ENCODE measurements around the gene PHACTR3.
A peak's percentile ranks its signal among the peaks of the same experiment; 100 is the strongest.
"Not testable (repeated sequence)": the region's sequence is repeated elsewhere in the genome, so short reads cannot be mapped to it uniquely, and the experiment has no call there.

The PHACTR3 gene

GRCh38 chr20:59603781-59604541, at the start of gene PHACTR3:
Gene PHACTR3, plus strand, starts transcription at chr20:59604540. Its CDS starts 475 bp downstream, at chr20:59605015.
- no peak for DNase-seq

DNA sequence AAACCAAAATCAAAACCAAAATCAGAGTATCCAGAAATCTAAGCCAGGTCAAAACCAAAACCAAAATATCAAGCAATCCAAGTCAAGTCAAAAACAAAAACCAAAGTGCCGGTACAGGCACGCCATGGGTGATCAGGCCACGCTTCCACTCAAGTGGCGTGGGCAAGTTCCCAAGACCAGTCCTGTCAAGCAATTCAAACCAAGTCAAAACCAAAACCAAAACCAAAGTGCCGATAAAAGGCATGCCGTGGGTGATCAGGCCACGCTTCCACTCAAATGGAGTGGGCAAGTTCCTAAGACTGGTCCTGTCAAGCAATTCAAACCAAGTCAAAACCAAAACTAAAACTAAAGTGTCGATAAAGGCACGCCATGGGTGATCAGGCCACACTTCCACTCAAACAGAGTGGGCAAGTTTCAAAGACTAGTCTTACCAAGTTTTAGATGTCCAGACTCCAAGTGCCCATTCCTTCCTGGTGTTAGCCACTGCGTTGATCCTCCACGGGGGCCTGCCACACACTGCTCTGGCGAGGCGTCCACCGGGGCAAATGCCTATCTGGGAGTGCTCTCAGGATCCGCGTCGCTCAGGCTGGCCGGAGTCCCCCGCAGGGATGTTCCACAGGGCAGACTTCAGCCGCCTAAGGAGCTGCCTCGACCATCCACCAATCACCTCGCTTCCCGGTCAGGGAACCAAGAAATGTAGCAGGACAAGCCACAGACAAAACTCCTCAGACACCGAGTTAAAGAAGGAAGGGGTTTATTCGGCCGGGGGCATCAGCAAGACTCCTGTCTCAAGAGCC, 46.4 kb upstream of the PHACTR3 start:
- DNase-seq: not testable (repeated sequence)

GRCh38 chr20:59559024-59559817, 45.1 kb upstream of the PHACTR3 start:
- no peak for DNase-seq

GRCh38 chr20:59559863-59560262, 44.5 kb upstream of the PHACTR3 start:
- no peak for DNase-seq

GRCh38 chr20:59560588-59561227, 43.6 kb upstream of the PHACTR3 start:
- no peak for DNase-seq

- no peak for DNase-seq
Measured at GRCh38 chr20:59561228-59561605, 43.1 kb upstream of the PHACTR3 start.

DNA sequence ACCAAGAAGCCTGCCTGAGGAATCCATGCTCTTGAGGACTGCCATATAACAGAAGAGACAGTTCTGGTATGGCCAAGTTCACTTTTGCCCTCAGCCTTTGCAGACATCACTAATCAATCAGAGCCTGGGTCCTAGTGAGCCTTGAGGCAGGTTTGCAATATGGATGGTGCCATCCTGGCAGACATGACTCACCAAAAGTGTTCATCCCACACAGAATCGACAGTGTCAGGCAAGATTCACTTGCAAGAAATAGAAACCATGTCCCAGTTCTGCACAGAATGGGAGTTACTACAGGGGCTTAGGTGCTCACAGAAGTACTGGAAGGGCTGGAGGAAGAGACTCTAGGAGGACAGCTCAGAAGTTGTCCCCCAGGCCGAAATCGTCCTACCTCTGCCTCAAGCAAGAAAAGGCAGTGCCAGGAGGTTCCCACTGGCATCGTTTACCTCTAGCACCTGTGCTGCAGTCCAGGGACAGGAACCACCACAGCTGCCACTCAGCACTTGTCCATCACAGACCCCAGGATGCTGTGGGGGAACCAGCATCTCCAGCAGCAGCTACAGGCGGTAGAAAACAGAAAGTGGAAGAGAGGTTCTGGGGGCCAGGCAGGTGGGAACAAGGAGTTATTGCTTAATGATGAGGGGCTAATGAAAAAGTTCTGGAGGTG, 42.6 kb upstream of the PHACTR3 start:
- no peak for DNase-seq

- no peak for DNase-seq
Measured at GRCh38 chr20:59564171-59564570, 40.2 kb upstream of the PHACTR3 start.

DNA sequence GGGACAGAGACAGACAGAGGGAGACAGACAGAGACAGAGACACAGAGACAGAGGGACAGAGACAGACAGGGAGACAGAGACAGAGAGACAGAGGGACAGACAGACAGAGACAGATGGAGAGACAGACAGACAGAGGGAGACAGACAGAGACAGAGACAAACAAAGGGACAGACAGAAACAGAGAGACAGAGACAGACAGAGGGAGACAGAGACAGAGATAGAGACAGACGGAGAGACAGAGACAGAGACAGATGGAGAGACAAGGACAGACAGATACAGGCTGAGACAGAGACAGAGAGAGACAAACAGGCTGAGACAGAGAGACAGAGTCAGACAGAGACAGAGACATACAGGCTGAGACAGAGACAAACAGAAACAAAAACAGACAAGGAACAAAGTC, 39.4 kb upstream of the PHACTR3 start:
- no peak for DNase-seq

DNA sequence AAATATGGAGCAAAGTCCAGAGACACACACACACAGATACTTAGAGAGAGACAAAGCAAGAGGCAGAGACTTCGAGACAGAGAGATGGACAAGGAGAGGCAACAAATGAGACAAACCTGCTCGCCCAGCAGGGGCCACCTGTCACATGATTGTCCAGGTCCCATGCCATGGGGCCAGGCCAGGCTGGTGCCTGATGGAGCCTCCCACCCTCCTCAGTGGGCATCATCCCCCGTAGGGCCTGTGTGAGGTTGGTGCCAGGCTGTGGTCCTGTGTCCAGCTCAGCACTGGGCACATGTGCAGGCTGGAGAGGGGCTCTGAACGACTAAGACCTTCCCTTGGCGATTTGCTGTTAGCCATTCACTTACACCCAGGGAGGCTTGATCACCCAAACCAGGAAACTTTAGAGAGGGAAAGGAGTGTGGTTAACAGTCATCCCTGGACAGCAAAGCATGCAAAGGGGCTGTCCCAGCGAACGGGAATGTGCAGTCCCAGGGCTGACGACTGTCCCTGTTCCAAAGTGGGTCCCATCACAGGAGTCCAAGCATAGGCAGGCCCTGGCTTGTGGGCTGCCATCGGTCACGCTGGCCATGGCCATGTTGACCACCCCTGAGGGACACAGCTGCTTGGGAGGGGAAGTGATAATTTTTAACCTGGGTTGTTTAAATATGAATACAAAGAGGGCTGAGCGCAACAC, 38.4 kb upstream of the PHACTR3 start:
- DNase-seq: no peak

DNA sequence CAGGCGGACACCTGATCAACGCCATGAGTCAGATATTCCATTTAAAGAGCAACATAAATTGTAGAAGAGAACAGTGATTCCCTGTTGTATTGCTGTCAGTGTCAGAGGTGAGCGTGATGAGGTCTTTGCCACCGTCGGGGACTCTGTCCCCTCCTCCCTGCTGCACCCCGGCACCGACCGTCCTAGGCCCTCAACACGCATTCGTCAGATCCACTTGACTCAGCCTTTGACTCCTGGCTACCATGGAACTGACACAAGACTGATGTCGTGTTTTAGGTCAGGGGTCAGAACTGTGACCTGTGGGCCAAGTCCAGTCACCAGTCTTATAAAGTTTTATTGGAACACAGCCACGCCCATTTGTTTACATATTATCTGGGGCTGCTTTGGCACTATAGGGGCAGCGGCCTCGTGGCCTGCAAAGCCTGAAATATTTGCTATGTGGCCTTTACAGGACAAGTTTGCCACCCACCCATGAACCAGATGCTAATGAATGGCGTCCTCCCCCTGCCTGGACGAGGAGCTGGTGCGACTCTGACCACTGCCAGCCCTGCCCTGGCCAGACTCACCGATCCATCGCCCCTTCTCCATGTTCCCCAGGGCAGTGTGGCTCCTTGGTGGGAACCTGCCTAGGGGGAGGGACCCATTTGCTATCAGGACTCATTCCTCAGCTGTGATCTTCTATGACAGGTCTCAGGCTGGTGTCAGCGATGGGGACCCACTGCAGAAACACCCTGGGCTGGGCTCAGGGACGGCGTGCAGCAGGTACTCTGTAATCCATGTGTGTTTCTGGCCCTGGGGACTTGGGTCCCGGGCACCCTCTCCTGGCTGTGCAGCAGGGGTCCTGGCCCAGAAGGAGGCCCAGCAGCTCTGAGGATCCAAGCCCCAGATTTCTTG, 37.5 kb upstream of the PHACTR3 start:
- DNase-seq: no peak

DNA sequence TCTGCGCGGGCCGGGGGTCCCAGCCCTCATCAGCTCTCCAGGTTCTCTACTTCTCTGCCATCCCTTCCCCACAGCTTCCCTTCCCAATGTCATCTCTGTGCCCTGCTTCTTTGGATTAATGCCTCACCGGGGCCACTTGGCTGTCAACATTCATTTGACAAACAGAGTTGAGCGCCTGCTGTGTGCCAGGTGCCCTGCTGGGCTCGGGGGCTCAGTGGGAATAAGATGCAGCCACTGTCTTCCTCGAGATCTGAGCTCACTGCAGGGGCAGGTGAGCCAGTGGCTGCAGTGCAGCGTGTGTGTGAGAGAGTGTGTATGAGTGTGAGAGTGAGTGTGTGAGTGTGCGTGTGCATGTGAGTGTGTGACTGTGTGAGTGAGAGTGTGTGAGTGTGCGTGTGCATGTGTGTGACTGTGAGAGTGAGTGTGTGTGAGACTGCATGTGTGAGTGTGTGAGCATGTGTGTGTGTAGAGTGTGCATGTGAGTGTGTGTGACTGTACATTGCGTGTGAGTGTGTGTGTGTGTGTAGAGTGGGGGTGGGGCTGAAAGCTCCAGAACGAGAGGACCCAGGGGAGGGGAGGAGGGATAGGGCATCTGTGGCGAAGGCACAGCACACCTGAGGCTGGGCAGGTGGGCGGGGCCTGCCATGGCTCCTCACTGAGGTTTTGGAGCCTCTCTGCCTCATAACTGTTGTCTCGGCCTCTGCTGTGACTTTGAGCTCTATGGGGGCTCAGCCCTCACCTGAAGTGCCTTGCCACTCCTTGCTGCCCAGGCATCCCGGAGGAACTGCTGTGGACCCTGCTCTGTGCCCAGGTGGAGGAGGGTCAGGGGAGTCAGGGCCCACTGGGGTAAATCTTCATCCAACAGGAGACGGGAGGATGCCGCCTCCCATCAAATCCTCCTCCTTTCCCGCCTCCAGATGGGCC, 36.5 kb upstream of the PHACTR3 start:
- no peak for DNase-seq

DNA sequence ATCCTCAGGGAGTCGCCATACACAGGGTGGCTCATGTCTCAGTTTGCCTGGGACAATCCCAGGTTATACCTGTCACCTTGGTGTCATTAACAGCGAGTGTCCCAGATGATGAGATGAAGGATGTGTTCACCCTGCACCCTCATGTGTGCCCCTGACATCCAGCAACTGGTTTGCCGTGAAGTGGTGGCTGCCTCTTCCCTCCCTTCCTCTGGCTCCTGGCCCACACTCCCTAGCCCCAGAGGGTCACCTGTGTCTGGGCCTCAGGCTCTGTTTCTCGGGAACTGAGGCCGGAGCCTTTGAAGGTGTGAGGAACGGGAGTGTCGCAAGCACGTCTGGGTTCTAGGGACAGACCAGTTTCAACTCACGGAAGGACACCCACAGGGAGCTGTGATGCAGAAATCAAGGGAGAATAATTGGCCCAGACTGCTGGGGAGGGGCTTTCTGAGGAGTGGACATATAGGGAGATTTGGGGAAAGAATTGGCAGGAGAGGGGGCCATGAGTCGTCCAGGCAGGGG, 35.8 kb upstream of the PHACTR3 start:
- DNase-seq: no peak

GRCh38 chr20:59569305-59569704, 35.0 kb upstream of the PHACTR3 start:
- DNase-seq: no peak

GRCh38 chr20:59571151-59571550, 33.2 kb upstream of the PHACTR3 start:
- no peak for DNase-seq

DNA sequence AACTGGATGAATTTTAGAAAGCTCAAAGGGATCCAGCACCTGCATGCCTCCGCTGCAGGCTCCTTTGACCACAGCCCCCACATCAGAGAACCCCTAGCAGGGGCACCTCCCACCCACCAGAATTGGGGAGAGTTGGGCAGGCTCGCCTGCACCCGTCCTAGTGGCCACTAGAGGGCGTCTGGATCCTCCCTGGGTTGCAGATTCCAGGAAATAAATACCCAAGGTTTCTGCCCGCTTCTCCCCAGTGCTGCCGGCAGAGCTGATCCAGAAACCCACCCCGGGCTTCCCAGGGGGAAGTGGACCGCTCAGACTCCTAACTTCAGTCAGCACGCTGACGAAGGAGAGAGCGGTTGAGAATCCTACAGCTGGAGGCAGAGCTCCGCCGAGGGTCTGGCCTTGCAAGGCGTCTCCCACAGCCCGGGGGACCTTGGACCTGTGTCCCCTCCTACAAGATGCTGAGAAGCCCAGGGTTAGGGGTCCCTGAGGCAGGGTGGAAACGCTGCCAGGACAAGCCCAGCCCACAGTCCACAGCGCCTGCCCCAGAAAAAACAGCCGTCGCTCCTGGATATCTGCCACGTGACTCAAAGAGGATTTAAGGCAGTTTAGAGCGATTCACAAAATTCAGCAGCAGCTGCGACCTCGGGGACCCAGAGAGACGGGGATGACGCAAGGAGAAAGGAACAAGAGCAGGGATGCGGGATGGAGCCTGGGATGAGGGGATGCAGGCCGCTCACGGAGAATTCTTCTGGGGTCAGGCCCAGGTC, 32.6 kb upstream of the PHACTR3 start:
- peak; percentile 24 for DNase-seq

DNA sequence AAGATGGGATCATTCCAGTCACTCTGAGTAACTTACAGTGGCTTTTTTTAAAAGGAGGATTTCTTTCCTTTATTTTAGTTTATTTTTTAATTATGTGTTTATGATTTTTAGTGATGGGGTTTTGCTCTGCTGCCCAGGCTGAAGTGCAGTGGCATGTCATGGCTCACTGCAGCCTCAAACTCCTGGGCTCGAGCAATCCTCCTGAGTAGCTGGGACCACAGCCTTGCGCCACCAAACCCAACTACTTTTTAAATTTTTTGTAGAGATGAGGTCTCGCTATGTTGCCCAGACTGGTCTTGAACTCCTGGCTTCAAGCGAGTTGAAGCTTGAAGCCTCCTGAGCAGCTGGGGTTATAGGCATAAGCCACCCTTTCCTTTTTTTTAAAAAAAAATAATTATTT, 31.8 kb upstream of the PHACTR3 start:
- no peak for DNase-seq

DNA sequence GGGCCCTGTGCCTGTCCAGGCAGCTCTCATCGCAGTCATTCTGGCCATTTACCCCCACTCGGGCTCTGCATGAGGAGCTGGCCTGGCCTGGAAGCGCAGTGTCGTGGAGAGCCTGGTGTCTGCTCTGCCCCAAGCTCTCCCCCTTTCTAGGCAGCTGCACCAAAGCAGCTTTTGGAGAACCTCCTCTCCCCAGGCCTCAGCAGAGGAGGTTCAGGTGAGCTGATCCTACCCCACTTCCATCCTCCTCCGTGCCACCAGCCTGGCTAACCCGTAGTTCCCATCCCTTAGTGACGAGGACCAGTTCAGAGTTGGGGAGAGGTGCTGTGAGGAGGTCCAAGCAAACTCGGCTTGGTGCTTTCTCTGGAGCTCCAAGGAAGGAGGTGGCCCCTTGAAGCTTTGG, 30.5 kb upstream of the PHACTR3 start:
- no peak for DNase-seq

DNA sequence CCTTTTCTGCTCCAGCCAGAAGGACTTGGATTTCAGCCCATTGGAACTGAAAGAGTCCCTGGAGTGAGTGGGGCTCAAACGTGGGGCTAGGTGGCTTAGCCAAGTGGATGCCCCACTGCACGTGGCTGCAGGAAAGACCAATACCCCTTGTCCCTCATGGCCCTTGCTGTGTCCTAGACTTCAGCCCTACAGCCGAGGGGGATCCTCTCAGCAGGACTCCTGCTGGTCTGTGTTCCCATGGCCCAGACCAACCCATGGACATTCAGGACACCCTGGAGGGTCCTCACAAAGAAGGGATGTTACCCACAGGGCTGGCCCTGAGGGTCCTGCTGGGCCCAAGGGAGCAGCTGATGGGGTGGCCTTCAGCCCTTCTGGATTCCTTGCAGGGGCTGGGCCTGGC, 30.0 kb upstream of the PHACTR3 start:
- DNase-seq: no peak

All from NCI-H2029 treated with DMSO at 0.1 percent for 48 hours (cell line).